Fibroblast of mammary gland (primary cell): Measurements from ENCODE around the gene EPAS1.
A peak's percentile ranks its signal among the peaks of the same experiment; 100 is the strongest.

Experiments used
- DNase-seq: peaks from one replicate; pipeline ENCODE4 v3.0.0-alpha.2; 2010; ENCODE audit warnings: low read depth
- H3K4me3 ChIP-seq: 2 replicates; pipeline ENCODE4 v1.5.1; 2011; ENCODE audit warnings: low read depth, mild to moderate bottlenecking, low read length, moderate library complexity; ENCODE audit not compliant: control insufficient read depth
- TF ChIP-seq, protein P1 (sequence below): conservative IDR thresholded peaks from 2 replicates; pipeline ENCODE4 v1.5.1; 2011; ENCODE audit warnings: low read depth, low read length, inconsistent platforms; ENCODE audit not compliant: control insufficient read depth, insufficient read depth

The EPAS1 gene

DNA sequence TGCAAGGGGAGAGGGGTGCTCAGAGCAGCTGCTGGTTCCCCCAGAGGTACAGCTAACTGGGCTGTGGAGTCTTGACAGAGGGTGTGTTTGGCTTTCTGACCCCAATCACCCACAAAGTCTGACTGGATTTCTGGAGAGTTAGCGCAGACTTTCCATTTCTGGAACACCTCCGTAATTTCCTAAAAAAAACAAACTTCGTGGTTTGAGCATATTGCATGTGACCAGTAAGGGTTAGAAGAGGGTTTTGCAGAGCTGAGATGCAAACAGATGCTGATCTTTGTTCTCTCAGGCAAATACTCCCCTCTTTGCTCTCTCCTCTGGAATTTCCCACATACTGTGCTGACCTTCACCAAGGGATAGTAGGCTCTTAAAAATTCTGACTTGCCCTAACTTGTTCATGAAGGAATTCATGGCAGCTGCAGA, 137.7 kb downstream of the EPAS1 start:
- H3K4me3 ChIP-seq: no peak overlapping the region
- DNase-seq: peak; percentile 58
- TF ChIP-seq, protein P1, sequence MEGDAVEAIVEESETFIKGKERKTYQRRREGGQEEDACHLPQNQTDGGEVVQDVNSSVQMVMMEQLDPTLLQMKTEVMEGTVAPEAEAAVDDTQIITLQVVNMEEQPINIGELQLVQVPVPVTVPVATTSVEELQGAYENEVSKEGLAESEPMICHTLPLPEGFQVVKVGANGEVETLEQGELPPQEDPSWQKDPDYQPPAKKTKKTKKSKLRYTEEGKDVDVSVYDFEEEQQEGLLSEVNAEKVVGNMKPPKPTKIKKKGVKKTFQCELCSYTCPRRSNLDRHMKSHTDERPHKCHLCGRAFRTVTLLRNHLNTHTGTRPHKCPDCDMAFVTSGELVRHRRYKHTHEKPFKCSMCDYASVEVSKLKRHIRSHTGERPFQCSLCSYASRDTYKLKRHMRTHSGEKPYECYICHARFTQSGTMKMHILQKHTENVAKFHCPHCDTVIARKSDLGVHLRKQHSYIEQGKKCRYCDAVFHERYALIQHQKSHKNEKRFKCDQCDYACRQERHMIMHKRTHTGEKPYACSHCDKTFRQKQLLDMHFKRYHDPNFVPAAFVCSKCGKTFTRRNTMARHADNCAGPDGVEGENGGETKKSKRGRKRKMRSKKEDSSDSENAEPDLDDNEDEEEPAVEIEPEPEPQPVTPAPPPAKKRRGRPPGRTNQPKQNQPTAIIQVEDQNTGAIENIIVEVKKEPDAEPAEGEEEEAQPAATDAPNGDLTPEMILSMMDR: no peak

DNA sequence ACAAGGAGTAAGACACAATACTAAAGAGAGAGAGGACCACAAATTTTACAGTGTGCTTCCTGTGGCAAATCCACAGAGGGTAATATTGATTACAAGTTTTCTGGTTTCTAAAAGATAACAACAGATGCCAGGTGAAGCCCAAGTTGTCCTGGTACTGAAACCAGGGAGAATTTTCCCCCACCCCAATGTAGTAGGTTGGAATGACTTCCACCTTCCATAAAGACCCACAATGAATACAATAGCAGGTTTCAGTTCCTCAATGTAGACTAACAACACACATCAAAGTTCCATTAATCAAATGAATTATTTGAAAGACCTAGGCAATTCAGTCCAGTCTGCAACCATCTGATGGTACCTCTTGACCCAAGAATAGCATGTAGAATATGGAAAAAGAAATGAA, 138.1 kb downstream of the EPAS1 start:
- no peak overlapping the region for H3K4me3 ChIP-seq
- no peak for DNase-seq
- TF ChIP-seq, protein P1: no peak

DNA sequence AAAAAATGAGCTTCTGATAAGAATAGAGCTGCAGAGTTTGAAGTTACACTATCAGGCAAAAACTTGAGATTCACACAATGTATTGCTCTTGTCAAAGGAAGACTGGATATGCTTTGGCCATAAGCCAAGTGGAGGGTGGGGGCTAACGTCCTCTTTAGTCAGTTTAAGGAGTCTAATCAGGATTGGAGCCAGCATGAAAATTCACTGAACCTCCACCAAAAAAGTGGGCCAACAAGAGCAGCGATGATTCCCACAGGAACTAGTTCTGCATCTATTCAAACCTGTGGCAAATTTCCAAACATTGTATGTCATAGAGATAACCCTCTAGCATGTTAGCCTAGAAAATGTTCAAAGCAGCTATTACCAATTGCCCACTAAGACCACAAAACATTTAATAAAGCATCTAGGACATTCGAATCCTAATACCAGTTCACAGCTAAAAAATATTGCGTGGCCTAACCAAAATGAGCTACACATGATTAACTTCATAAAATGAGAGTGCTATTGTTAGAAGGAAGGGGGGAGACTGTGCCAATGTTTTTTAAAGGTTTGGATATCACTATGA, 138.7 kb downstream of the EPAS1 start:
- TF ChIP-seq, protein P1: no peak
- peak; percentile 32 for DNase-seq
- no peak overlapping the region for H3K4me3 ChIP-seq
